HG03025 (cell line): ENCODE measurements around the gene NPIPB13.
"Not testable (repeated sequence)": the region's sequence is repeated elsewhere in the genome, so short reads cannot be mapped to it uniquely, and the experiment has no call there.

Source experiments
- ATAC-seq: cut with Tn5 transposase; IDR thresholded peaks from one replicate; pipeline ENCODE4 v1.9.1; 2021; ENCODE audit warnings: mild to moderate bottlenecking, moderate library complexity; ENCODE audit not compliant: unreplicated experiment, low FRiP score

The NPIPB13 gene

GRCh38 chr16:30248379-30248778 is at the start of gene NPIPB13:
NPIPB13 (minus strand) TSS chr16:30248479; CDS start chr16:30245573, 2,906 bp downstream.
- ATAC-seq, result not testable (repeated sequence)

- not testable (repeated sequence) for ATAC-seq
These were observed 34.1 kb upstream of the NPIPB13 start for GRCh38 chr16:30282357-30282756.

GRCh38 chr16:30278523-30278922 is 30.2 kb upstream of the NPIPB13 start:
- not testable (repeated sequence) for ATAC-seq

GRCh38 chr16:30217082-30217481 is 31.2 kb downstream of the NPIPB13 start:
- not testable (repeated sequence) for ATAC-seq

GRCh38 chr16:30211414-30211813 is 36.9 kb downstream of the NPIPB13 start:
- ATAC-seq, result not testable (repeated sequence)

GRCh38 chr16:30209032-30209431 is 39.2 kb downstream of the NPIPB13 start:
- not testable (repeated sequence) for ATAC-seq

- not testable (repeated sequence) for ATAC-seq
These were observed 41.1 kb downstream of the NPIPB13 start for GRCh38 chr16:30207063-30207704.

- ATAC-seq, result not testable (repeated sequence)
These were observed 42.0 kb downstream of the NPIPB13 start for GRCh38 chr16:30206252-30206651.

GRCh38 chr16:30205541-30206236 is 42.6 kb downstream of the NPIPB13 start:
- ATAC-seq, result not testable (repeated sequence)

GRCh38 chr16:30199608-30200343 is 48.5 kb downstream of the NPIPB13 start:
- ATAC-seq, result not testable (repeated sequence)

- not testable (repeated sequence) for ATAC-seq
These were observed 49.2 kb downstream of the NPIPB13 start, which contains the start of gene SULT1A3 for GRCh38 chr16:30199049-30199448. SULT1A3 (plus strand) TSS chr16:30199255; CDS start chr16:30200729, 1,474 bp downstream.
